IPS-18a (cell line): ENCODE data around the gene IRX3.
"Not testable (repeated sequence)": the region's sequence is repeated elsewhere in the genome, so short reads cannot be mapped to it uniquely, and the experiment has no call there.

ENCODE experiments used
- H3K27ac ChIP-seq: one replicate; pipeline ENCODE4 v1.5.1; 2013; ENCODE audit warnings: low read length
- H3K27me3 ChIP-seq: one replicate; pipeline ENCODE4 v1.6.1; 2013; ENCODE audit warnings: mild to moderate bottlenecking, low read length; ENCODE audit not compliant: control insufficient read depth, insufficient read depth
- H3K36me3 ChIP-seq: one replicate; pipeline ENCODE4 v1.6.1; 2013; ENCODE audit warnings: low read depth, low read length; ENCODE audit not compliant: control insufficient read depth
- H3K4me1 ChIP-seq: one replicate; pipeline ENCODE4 v1.6.1; 2013; ENCODE audit warnings: low read depth, low read length; ENCODE audit not compliant: control insufficient read depth
- H3K4me3 ChIP-seq: one replicate; pipeline ENCODE4 v1.5.1; 2013; ENCODE audit warnings: low read length
- H3K9ac ChIP-seq: one replicate; pipeline ENCODE4 v1.6.1; 2013; ENCODE audit warnings: mild to moderate bottlenecking, low read length, moderate library complexity
- H3K9me3 ChIP-seq: one replicate; pipeline ENCODE4 v1.6.1; 2013; ENCODE audit warnings: low read depth, low read length; ENCODE audit not compliant: control insufficient read depth

The IRX3 gene

DNA sequence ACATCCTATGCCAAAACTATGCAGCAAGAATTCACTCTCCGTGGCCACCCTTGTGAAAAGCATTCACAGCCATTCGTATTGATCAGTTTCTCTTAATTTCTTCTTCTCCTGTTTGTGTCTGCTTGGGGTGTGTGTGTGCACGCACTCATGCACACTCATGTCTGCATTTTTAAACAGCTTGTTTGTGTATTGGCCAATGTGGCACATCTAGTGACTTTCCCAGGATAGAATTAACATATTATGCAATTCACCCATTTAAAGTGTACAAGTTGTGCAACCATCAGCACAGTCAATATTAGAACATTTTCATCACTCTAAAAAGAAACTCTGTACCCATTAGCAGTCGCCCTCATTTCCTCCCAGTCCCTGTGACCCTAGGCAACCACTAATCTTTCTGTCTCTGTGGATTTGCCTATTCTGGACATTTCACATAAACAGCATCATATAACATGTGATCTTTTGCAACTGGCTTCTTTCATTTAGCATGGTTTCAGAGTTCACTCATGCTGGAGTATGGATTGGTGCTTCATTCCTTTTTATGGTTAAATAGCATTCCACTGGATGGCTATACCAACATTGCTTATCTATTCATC is 20.1 kb downstream of the IRX3 start:
- Histone ChIP-seq H3K4me3 (no peak overlapping the region), H3K36me3 (no peaks in the 10 kb centered on the region), H3K9ac (no peak overlapping the region), H3K4me1 (no peaks in the 10 kb centered on the region), H3K9me3 (no peaks in the 10 kb centered on the region), H3K27ac (no peak overlapping the region), H3K27me3 (no peaks in the 10 kb centered on the region)

DNA sequence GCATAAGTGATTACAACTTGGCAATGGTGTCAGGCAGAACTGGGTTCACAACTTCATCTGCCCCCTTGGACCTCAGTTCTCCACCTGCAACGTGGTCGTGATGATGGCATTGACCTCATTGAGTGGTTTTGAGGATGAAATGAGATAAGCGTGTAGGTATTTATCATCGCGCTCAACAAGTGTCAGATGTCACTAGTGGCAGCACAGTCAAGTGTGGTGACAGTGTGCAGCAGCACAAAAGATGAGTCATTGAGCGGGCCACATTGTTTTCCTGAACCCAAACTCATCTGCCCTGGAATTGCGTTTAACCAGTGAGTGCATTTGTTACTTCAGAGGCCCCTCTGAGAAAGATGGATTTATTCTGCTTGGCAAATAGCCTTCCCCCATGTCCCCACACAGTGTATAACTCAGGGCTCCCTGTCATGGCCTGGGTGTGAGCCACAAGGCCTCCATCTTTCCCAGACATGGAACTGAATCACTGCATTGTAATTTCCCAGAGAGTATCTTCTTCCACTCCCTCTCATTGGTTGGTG is 20.9 kb downstream of the IRX3 start:
- Histone ChIP-seq H3K36me3 (no peaks in the 10 kb centered on the region), H3K9ac (no peak overlapping the region), H3K27ac (no peak overlapping the region), H3K4me3 (no peak overlapping the region), H3K27me3 (no peaks in the 10 kb centered on the region), H3K9me3 (no peaks in the 10 kb centered on the region), H3K4me1 (no peaks in the 10 kb centered on the region)

DNA sequence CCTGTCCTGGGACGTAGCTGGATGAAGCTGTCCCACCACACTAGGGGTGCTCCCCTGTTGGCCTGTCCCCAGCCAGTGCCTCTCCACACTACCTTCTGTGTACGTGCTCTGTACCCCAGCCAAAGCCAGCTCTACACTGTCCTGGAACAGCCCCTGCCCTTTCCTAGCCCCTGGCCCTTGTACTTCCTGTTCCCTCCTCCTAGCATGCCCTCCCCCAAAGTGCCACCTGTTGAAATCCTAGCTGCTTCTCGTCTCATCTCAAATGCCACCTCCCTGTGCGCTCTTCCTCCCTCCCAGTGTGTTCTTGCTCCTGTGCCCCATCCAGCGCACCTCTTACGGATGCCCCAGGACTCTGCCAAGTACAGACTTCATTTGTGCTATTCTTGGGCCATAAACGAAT is 33.5 kb downstream of the IRX3 start:
- Histone ChIP-seq H3K9ac (no peak overlapping the region), H3K4me3 (no peak overlapping the region), H3K4me1 (no peaks in the 10 kb centered on the region), H3K27ac (no peak overlapping the region), H3K27me3 (no peaks in the 10 kb centered on the region), H3K9me3 (no peaks in the 10 kb centered on the region), H3K36me3 (no peaks in the 10 kb centered on the region)

DNA sequence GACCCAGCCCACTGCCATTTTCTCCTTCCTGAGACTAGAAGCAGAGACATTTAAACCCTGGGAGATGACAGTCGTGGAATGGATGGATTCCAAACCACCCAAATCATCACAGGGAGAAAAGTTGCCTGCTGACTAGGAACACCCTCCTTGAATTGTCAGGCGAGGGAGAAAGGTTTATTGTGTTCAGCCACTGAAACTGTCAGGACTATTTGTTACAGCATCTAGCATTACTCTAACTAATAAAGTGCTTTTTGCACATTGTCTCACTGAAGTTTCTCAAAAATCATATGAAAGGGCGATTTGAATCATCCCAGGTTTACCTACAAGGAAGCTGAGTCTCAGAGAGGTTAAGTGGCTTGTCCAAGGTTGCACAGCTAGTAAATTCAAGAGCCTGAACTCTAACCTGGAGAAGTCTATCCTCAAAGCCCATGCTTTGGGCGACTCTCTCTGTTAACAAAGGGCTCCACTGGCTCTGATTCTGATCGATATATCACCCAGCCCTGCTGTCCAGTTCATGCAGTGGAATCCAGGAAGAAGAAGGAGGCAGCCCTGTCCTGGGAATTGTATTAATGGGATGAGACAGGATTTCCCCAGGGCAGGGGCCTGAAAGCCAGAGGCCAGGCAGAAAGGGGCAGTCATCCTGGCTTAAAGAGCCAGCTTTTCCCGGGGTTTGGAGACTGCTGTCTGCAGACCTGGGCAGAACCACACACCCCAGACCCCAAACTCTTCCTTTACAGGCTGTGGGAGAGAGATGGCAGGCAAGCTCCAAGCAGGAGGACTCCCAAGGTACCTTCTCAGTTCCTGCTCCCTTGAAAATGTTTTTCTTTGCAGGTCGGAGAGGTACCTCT is 37.5 kb downstream of the IRX3 start:
- Histone ChIP-seq H3K36me3 (no peaks in the 10 kb centered on the region), H3K9me3 (no peaks in the 10 kb centered on the region), H3K27me3 (no peaks in the 10 kb centered on the region), H3K4me3 (no peak overlapping the region), H3K27ac (no peak overlapping the region), H3K9ac (no peak overlapping the region), H3K4me1 (no peaks in the 10 kb centered on the region)

DNA sequence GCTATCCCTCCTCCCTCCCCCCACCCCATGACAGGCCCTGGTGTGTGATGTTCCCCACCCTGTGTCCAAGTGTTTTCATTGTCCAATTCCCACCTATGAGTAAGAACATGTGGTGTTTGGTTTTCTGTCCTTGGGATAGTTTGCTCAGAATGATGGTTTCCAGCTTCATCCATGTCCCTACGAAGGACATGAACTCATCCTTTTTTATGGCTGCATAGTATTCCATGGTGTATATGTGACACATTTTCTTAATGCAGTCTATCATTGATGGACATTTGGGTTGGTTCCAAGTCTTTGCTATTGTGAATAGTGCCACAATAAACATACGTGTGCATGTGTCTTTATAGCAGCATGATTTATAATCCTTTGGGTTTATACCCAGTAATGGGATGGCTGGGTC is 38.9 kb downstream of the IRX3 start:
- not testable (repeated sequence) for H3K9ac ChIP-seq, H3K4me3 ChIP-seq, H3K9me3 ChIP-seq, H3K36me3 ChIP-seq, H3K27ac ChIP-seq, H3K4me1 ChIP-seq, H3K27me3 ChIP-seq

DNA sequence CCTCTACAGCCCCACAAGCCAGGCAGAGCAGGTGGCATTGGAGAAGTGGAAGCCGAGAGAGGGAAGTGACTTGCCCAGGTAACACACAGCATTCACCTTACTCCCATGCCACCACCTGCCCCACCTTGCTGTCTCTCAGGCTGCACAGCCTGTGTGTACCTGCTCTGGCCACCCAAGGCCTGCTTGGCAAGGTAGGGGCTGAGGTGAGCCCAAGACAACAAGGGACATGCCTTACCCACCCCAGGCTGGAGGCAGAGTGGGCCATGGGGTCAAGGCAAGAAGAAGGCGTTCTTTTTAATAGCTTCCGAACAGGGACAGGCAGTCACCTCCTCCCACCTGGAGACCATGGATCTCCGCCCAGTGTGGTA is 40.1 kb downstream of the IRX3 start:
- no peaks in the 10 kb centered on the region for H3K9me3 ChIP-seq
- no peaks in the 10 kb centered on the region for H3K36me3 ChIP-seq
- H3K27ac ChIP-seq: no peak overlapping the region
- no peak overlapping the region for H3K9ac ChIP-seq
- no peak overlapping the region for H3K4me3 ChIP-seq
- H3K4me1 ChIP-seq: peaks cover 6% of the 10 kb centered on the region
- no peaks in the 10 kb centered on the region for H3K27me3 ChIP-seq

DNA sequence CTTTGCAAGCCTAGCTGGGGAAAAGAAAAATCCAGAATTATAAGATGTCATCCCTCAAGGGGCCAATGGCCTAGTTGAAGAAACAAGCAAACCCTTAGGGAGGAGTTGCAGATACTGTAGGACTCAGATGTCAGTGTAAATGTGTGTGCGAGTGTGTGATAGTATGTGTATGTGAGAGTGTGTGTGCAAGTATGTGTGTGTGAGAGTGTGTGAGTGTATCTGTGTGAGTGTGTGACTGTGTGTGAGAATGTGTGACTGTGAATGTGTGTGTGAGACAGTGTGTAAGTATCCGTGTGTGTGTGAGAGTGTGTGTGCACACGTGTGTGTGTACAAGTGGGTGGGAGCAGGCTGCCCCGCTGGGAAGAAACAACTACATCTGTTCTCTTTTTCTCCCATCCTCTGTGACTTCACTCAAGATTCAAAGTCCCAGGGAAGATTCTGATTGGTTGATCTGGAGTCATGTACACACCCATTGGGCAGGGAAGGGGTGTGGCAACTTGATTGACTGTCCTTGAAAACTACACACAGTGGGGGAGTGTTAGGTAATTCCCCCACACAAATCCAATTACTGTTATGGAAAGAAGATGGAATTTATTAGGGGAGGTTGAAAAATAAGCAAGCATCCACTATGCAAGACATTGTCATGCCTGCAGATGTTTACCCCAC is 40.7 kb downstream of the IRX3 start:
- H3K4me3 ChIP-seq: no peak overlapping the region
- peaks cover 6% of the 10 kb centered on the region for H3K4me1 ChIP-seq
- no peaks in the 10 kb centered on the region for H3K27me3 ChIP-seq
- H3K27ac ChIP-seq: no peak overlapping the region
- no peak overlapping the region for H3K9ac ChIP-seq
- H3K9me3 ChIP-seq: no peaks in the 10 kb centered on the region
- no peaks in the 10 kb centered on the region for H3K36me3 ChIP-seq

DNA sequence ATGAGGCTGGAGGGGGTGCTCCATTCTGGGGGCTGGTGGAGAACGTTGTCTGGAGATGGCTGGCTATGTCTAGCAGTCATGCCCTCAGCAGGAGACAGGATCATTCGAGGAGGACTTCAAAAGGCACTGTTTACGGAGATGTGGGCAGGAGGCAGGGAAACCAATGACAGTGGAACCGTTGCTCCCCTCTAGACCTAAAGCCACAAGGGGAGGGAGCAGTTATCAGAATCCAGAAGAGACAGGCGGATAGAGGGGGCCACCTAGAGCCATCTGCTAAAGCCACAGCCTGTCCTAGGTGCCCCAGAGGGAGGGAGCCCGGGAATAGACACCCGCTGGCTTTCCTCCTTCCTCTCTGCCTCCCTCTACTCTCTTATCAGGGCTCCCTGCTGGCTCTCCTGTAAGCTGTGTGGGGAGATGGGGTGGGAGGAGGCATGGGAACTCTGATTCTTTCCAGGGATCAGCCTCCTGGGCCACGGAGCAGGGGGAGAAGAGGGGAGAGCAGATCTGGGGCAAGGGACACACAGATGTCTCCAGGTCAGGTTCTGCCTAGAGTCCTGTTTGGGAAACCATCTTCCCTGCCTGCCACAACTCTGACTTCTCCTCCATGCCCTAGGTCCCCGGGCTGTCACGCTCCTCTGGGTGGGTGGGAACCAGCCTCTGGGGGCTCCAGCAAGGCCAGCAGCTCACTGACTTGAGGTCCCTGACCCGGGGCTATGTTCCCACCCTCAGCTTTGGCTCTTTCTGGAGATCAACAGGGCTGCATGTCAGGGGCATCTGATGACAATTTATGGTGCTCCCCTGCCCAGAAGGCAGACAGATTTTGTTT is 42.3 kb downstream of the IRX3 start:
- no peak overlapping the region for H3K9ac ChIP-seq
- no peak overlapping the region for H3K27ac ChIP-seq

DNA sequence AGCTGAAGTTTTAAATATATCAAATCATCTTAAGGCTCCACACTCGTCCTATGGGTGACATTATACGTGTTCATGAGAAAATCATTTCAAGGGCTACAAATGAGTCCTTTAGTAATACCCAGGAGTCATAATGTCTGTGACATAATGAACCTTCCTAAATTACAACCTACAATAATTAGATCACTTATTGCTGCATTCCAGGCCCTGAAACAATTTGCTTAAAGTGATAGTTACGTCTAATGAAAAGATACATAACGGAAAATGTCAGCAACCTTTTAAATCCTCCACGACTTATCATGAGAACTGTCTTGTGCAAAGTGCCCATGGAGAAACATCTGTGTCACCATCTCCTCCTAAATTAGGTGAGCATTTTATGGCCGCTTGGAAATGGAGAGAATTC is 43.4 kb downstream of the IRX3 start:
- H3K4me3 ChIP-seq: no peak overlapping the region
- no peak overlapping the region for H3K9ac ChIP-seq
- H3K4me1 ChIP-seq: peaks cover 6% of the 10 kb centered on the region
- no peaks in the 10 kb centered on the region for H3K27me3 ChIP-seq
- no peaks in the 10 kb centered on the region for H3K9me3 ChIP-seq
- H3K36me3 ChIP-seq: no peaks in the 10 kb centered on the region
- H3K27ac ChIP-seq: no peak overlapping the region

More for the DNA sequence above, 42.3 kb downstream of the IRX3 start:
- Histone ChIP-seq H3K27me3 (no peaks in the 10 kb centered on the region), H3K9me3 (no peaks in the 10 kb centered on the region), H3K36me3 (no peaks in the 10 kb centered on the region), H3K4me1 (peaks cover 6% of the 10 kb centered on the region), H3K4me3 (no peak overlapping the region)

DNA sequence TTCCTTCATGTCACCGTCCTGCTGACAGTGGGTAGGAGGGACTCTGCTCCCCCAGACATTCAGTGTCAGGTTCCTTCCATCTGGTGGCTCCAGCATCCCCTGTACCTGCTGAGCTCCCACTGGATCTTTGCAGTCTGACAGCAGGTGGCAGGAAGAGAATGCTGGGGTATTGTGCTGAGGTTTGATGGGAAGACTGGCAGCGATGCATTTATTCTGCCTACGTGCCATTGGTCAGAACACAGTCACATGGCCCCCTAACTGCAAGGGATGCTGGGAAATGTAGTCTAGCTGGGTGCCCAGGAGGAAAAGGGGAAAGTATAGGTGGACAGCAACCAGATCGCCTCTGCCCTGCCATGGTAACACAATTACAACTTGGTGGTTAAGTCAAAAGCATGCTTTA is 44.4 kb downstream of the IRX3 start:
- Histone ChIP-seq H3K9me3 (no peaks in the 10 kb centered on the region), H3K36me3 (no peaks in the 10 kb centered on the region), H3K27ac (no peak overlapping the region), H3K4me3 (no peak overlapping the region), H3K4me1 (peaks cover 6% of the 10 kb centered on the region), H3K9ac (no peak overlapping the region), H3K27me3 (no peaks in the 10 kb centered on the region)

DNA sequence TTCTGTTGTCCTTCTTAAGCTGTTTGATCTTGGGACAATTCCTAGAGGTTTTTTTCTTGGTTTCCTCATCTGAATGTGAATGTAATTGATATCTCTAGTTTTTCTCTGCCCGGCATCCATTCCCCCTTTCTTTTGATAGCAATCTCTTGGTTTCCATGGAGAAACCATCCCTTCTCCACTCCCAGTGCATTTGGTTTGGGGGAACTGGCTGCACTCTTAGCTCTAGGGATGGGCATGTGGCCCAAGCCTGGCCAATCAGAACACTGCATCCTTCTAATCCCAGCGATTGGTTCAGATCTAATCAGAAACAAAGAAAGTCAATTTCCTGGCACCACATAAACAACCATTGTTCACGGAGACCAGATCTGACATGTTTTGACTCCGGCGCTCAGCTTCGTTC is 45.1 kb downstream of the IRX3 start:
- H3K36me3 ChIP-seq: no peaks in the 10 kb centered on the region
- H3K9me3 ChIP-seq: no peaks in the 10 kb centered on the region
- H3K27me3 ChIP-seq: no peaks in the 10 kb centered on the region
- no peak overlapping the region for H3K27ac ChIP-seq
- H3K9ac ChIP-seq: no peak overlapping the region
- peaks cover 6% of the 10 kb centered on the region for H3K4me1 ChIP-seq
- no peak overlapping the region for H3K4me3 ChIP-seq
